ENCODE measurements around the gene ASGR2.
"Not testable (repeated sequence)": the region's sequence is repeated elsewhere in the genome, so short reads cannot be mapped to it uniquely, and the experiment has no call there.

Gene ASGR2

GRCh38 chr17:7101531-7101930, 13.1 kb downstream of the ASGR2 start:
- DNase-seq (ENCODE audit: low read depth in 1 of 2, low spot score in 1 of 2): no peak
- no peaks in the 10 kb centered on the region for H3K27me3 ChIP-seq (ENCODE audit: insufficient read depth, poor library complexity, severe bottlenecking)
- no peak overlapping the region for H3K27ac ChIP-seq (replicated peaks)
- H3K4me3 ChIP-seq (replicated peaks; ENCODE audit: insufficient read depth, low read length): no peak overlapping the region
- TF ChIP-seq GABPA (IDR thresholded peaks at IDR 0.05; ENCODE audit: low read depth): no peak
- no peak for TF ChIP-seq REST (IDR thresholded peaks at IDR 0.05; ENCODE audit: insufficient replicate concordance, low read depth)
- TF ChIP-seq POLR2AphosphoS5 (IDR thresholded peaks at IDR 0.05; ENCODE audit: low read depth): no peak
- no peak for TF ChIP-seq SPI1 (IDR thresholded peaks at IDR 0.05; ENCODE audit: borderline replicate concordance, low read depth)
- TF ChIP-seq CTCF (IDR thresholded peaks at IDR 0.05; ENCODE audit: insufficient read depth, low read length): no peak

- not testable (repeated sequence) for H3K27ac ChIP-seq (replicated peaks); H3K4me3 ChIP-seq (replicated peaks; ENCODE audit: insufficient read depth, low read length); H3K27me3 ChIP-seq (ENCODE audit: insufficient read depth, poor library complexity, severe bottlenecking); DNase-seq (ENCODE audit: low read depth in 1 of 2, low spot score in 1 of 2)
Measured at GRCh38 chr17:7100641-7101379, 13.8 kb downstream of the ASGR2 start.

- TF ChIP-seq SPI1 (IDR thresholded peaks at IDR 0.05; ENCODE audit: borderline replicate concordance, low read depth): no peak
- TF ChIP-seq CTCF (IDR thresholded peaks at IDR 0.05; ENCODE audit: insufficient read depth, low read length): no peak
- TF ChIP-seq GABPA (IDR thresholded peaks at IDR 0.05; ENCODE audit: low read depth): no peak
- TF ChIP-seq POLR2AphosphoS5 (IDR thresholded peaks at IDR 0.05; ENCODE audit: low read depth): no peak
- no peak for TF ChIP-seq REST (IDR thresholded peaks at IDR 0.05; ENCODE audit: insufficient replicate concordance, low read depth)
- H3K27me3 ChIP-seq (ENCODE audit: insufficient read depth, poor library complexity, severe bottlenecking): no peaks in the 10 kb centered on the region
- DNase-seq (ENCODE audit: low read depth in 1 of 2, low spot score in 1 of 2): no peak
Measured at GRCh38 chr17:7098802-7099459, 15.7 kb downstream of the ASGR2 start.

GRCh38 chr17:7097940-7098339, 16.7 kb downstream of the ASGR2 start:
- no peak overlapping the region for H3K27ac ChIP-seq (replicated peaks)

More at GRCh38 chr17:7098802-7099459, 15.7 kb downstream of the ASGR2 start:
- Histone ChIP-seq H3K27ac (replicated peaks) (no peak overlapping the region), H3K4me3 (replicated peaks; ENCODE audit: insufficient read depth, low read length) (no peak overlapping the region)

More at GRCh38 chr17:7097940-7098339, 16.7 kb downstream of the ASGR2 start:
- Histone ChIP-seq H3K4me3 (replicated peaks; ENCODE audit: insufficient read depth, low read length) (no peak overlapping the region), H3K27me3 (ENCODE audit: insufficient read depth, poor library complexity, severe bottlenecking) (no peaks in the 10 kb centered on the region)
- DNase-seq (ENCODE audit: low read depth in 1 of 2, low spot score in 1 of 2): no peak
- TF ChIP-seq REST (IDR thresholded peaks at IDR 0.05; ENCODE audit: insufficient replicate concordance, low read depth) (no peak), SPI1 (IDR thresholded peaks at IDR 0.05; ENCODE audit: borderline replicate concordance, low read depth) (no peak)

All from HL-60 (cell line).